Neural cell (in vitro differentiated cells): ENCODE data around the gene H1-8. TPM values are rescaled to one million over a fixed set of nuclear protein-coding genes. Genes with fewer than 3 reads are reported as not detected.

Source experiments
- H2AFZ ChIP-seq: fragments of 200-600, 300-800 bp; sonication (generic), shearing (Covaris generic); 2 replicates; pipeline ENCODE4 v1.6.0; 2014; ENCODE audit warnings: low read depth, mild to moderate bottlenecking, antibody characterized with exemption, low read length, moderate library complexity
- H3F3A ChIP-seq: fragments of 200-600 bp; shearing (Covaris generic); 2 replicates; pipeline ENCODE4 v1.6.1; 2016; ENCODE audit warnings: mild to moderate bottlenecking, moderate library complexity, mixed read lengths, antibody characterized with exemption, low read length; ENCODE audit not compliant: insufficient read depth, poor library complexity, severe bottlenecking
- H3K27ac ChIP-seq: fragments of 200-600, 300-800 bp; sonication (generic), shearing (Covaris generic); 2 replicates; pipeline ENCODE4 v1.5.1; 2014; ENCODE audit warnings: mild to moderate bottlenecking, low read length, moderate library complexity
- H3K27me3 ChIP-seq: fragments of 300-800, 200-600 bp; sonication (generic), shearing (Covaris generic); 2 replicates; pipeline ENCODE4 v1.6.0; 2014; ENCODE audit warnings: mild to moderate bottlenecking, low read depth, low read length, moderate library complexity; ENCODE audit not compliant: insufficient read depth
- H3K36me3 ChIP-seq: fragments of 300-800, 200-600 bp; sonication (generic), shearing (Covaris generic); 2 replicates; pipeline ENCODE4 v1.5.1; 2014; ENCODE audit warnings: mild to moderate bottlenecking, antibody characterized with exemption, low read length, moderate library complexity; ENCODE audit not compliant: insufficient read depth
- H3K4me2 ChIP-seq: fragments of 300-800, 200-600 bp; sonication (generic), shearing (Covaris generic); 2 replicates; pipeline ENCODE4 v1.6.0; 2014; ENCODE audit warnings: mild to moderate bottlenecking, low read length
- H3K4me3 ChIP-seq: fragments of 300-800, 200-600 bp; sonication (generic), shearing (Covaris generic); 2 replicates; pipeline ENCODE4 v1.5.1; 2014; ENCODE audit warnings: mild to moderate bottlenecking, low read length, moderate library complexity
- H3K79me2 ChIP-seq: fragments of 200-600 bp; shearing (Covaris generic); replicated peaks from 2 replicates; pipeline ENCODE4 v1.6.0; 2014; ENCODE audit warnings: mild to moderate bottlenecking, low read length, moderate library complexity; ENCODE audit not compliant: insufficient read depth
- H3K9ac ChIP-seq: fragments of 300-800, 200-600 bp; sonication (generic), shearing (Covaris generic); 2 replicates; pipeline ENCODE4 v1.6.1; 2016; ENCODE audit warnings: mild to moderate bottlenecking, low read length, mixed read lengths
- H3K9me2 ChIP-seq: fragments of 200-600 bp; shearing (Covaris generic); 2 replicates; pipeline ENCODE4 v1.6.1; 2016; ENCODE audit warnings: mild to moderate bottlenecking, low read length, mixed read lengths; ENCODE audit not compliant: insufficient read depth
- H3K9me3 ChIP-seq: fragments of 200-600, 300-800 bp; sonication (generic), shearing (Covaris generic); 2 replicates; pipeline ENCODE4 v1.6.1; 2016; ENCODE audit warnings: mild to moderate bottlenecking, mixed run types, low read length, moderate library complexity, mixed read lengths
- H4K20me1 ChIP-seq: fragments of 200-600 bp; shearing (Covaris generic); 2 replicates; pipeline ENCODE4 v1.6.1; 2016; ENCODE audit warnings: mild to moderate bottlenecking, mixed run types; ENCODE audit not compliant: insufficient read depth
- EP300 ChIP-seq: fragments of 450-650 bp; conservative IDR thresholded peaks from 2 replicates; pipeline ENCODE4 v1.6.1; 2014; ENCODE audit warnings: antibody characterized with exemption, mild to moderate bottlenecking, moderate library complexity; ENCODE audit not compliant: poor library complexity, severe bottlenecking
- EZH2 ChIP-seq: fragments of 200-600, 300-800 bp; shearing (Covaris generic), sonication (generic); IDR thresholded peaks from 2 replicates; pipeline ENCODE4 v1.6.1; 2014; ENCODE audit warnings: antibody characterized with exemption, low read length, borderline replicate concordance, mild to moderate bottlenecking; ENCODE audit not compliant: insufficient read depth, poor library complexity, severe bottlenecking
- MXI1 ChIP-seq: fragments of 450-650 bp; conservative IDR thresholded peaks from 2 replicates; pipeline ENCODE4 v1.6.1; 2014; ENCODE audit warnings: antibody characterized with exemption, mild to moderate bottlenecking; ENCODE audit not compliant: poor library complexity, severe bottlenecking
- POLR2AphosphoS5 ChIP-seq: IDR thresholded peaks from 2 replicates; pipeline ENCODE4 v1.6.1; 2012
- RAD21 ChIP-seq: fragments of 450-650 bp; conservative IDR thresholded peaks from 2 replicates; pipeline ENCODE4 v1.6.1; 2014; ENCODE audit warnings: antibody characterized with exemption, mild to moderate bottlenecking, moderate library complexity
- SMC3 ChIP-seq: fragments of 450-650 bp; conservative IDR thresholded peaks from 2 replicates; pipeline ENCODE4 v1.6.1; 2014; ENCODE audit warnings: antibody characterized with exemption, mild to moderate bottlenecking, moderate library complexity; ENCODE audit not compliant: poor library complexity
- TAF1 ChIP-seq: IDR thresholded peaks from 2 replicates; pipeline ENCODE4 v1.6.1; 2012; ENCODE audit warnings: low read depth
- polyA plus RNA-seq: library from polyadenylated mRNA; depleted of rRNA; stranded (reverse); fragments of >200 nt; gene quantifications from 2 replicates; pipeline ENCODE4 v1.2.3, GENCODE V29; 2014
- TF ChIP-seq, protein P1 (sequence below): IDR thresholded peaks from 2 replicates; pipeline ENCODE4 v1.6.1; 2012; ENCODE audit warnings: borderline replicate concordance
- TF ChIP-seq, protein P2 (sequence below): fragments of 450-650 bp; IDR thresholded peaks from 2 replicates; pipeline ENCODE4 v1.5.1; 2014; ENCODE audit warnings: antibody characterized with exemption, mild to moderate bottlenecking, moderate library complexity; ENCODE audit not compliant: poor library complexity, severe bottlenecking

H1-8 gene
- polyA plus RNA-seq, 1 donor from 2014 or later, result not detected

DNA sequence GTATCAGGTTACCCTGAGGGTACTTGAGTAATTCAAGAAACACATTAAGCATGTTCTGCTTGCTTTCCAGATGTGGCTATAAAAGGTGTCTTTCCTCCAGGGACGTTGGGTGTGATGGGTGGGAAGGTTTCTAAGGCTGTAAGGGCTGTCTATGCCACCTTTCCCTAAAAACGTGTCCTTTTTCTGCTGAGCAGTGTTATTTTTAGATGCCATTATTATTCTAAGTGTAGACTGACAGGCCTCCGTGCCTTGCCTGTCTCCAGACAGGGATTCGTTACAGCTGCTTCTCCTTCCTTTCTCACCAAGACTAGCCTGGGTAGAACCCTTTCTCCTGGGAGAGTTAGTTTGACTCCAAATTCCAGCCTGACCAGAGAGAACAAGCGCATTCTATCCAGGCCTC lies 41.3 kb upstream of the H1-8 start:
- Histone ChIP-seq H3K9me2 (no peaks in the 10 kb centered on the region), H3K9me3 (no peaks in the 10 kb centered on the region), H3K9ac (no peak overlapping the region), H2AFZ (no peak overlapping the region), H3K4me3 (no peak overlapping the region), H3K4me2 (no peak overlapping the region), H4K20me1 (no peaks in the 10 kb centered on the region), H3K27ac (no peak overlapping the region), H3K79me2 (no peaks in the 10 kb centered on the region), H3F3A (no peaks in the 10 kb centered on the region), H3K36me3 (no peaks in the 10 kb centered on the region), H3K27me3 (no peaks in the 10 kb centered on the region)
- TF ChIP-seq POLR2AphosphoS5 (no peak), SMC3 (no peak), EZH2 (no peak), TAF1 (no peak), MXI1 (no peak), RAD21 (no peak), EP300 (no peak)
- TF ChIP-seq, protein P1, sequence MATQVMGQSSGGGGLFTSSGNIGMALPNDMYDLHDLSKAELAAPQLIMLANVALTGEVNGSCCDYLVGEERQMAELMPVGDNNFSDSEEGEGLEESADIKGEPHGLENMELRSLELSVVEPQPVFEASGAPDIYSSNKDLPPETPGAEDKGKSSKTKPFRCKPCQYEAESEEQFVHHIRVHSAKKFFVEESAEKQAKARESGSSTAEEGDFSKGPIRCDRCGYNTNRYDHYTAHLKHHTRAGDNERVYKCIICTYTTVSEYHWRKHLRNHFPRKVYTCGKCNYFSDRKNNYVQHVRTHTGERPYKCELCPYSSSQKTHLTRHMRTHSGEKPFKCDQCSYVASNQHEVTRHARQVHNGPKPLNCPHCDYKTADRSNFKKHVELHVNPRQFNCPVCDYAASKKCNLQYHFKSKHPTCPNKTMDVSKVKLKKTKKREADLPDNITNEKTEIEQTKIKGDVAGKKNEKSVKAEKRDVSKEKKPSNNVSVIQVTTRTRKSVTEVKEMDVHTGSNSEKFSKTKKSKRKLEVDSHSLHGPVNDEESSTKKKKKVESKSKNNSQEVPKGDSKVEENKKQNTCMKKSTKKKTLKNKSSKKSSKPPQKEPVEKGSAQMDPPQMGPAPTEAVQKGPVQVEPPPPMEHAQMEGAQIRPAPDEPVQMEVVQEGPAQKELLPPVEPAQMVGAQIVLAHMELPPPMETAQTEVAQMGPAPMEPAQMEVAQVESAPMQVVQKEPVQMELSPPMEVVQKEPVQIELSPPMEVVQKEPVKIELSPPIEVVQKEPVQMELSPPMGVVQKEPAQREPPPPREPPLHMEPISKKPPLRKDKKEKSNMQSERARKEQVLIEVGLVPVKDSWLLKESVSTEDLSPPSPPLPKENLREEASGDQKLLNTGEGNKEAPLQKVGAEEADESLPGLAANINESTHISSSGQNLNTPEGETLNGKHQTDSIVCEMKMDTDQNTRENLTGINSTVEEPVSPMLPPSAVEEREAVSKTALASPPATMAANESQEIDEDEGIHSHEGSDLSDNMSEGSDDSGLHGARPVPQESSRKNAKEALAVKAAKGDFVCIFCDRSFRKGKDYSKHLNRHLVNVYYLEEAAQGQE, result no peak
- TF ChIP-seq, protein P2, sequence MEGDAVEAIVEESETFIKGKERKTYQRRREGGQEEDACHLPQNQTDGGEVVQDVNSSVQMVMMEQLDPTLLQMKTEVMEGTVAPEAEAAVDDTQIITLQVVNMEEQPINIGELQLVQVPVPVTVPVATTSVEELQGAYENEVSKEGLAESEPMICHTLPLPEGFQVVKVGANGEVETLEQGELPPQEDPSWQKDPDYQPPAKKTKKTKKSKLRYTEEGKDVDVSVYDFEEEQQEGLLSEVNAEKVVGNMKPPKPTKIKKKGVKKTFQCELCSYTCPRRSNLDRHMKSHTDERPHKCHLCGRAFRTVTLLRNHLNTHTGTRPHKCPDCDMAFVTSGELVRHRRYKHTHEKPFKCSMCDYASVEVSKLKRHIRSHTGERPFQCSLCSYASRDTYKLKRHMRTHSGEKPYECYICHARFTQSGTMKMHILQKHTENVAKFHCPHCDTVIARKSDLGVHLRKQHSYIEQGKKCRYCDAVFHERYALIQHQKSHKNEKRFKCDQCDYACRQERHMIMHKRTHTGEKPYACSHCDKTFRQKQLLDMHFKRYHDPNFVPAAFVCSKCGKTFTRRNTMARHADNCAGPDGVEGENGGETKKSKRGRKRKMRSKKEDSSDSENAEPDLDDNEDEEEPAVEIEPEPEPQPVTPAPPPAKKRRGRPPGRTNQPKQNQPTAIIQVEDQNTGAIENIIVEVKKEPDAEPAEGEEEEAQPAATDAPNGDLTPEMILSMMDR, result no peak

DNA sequence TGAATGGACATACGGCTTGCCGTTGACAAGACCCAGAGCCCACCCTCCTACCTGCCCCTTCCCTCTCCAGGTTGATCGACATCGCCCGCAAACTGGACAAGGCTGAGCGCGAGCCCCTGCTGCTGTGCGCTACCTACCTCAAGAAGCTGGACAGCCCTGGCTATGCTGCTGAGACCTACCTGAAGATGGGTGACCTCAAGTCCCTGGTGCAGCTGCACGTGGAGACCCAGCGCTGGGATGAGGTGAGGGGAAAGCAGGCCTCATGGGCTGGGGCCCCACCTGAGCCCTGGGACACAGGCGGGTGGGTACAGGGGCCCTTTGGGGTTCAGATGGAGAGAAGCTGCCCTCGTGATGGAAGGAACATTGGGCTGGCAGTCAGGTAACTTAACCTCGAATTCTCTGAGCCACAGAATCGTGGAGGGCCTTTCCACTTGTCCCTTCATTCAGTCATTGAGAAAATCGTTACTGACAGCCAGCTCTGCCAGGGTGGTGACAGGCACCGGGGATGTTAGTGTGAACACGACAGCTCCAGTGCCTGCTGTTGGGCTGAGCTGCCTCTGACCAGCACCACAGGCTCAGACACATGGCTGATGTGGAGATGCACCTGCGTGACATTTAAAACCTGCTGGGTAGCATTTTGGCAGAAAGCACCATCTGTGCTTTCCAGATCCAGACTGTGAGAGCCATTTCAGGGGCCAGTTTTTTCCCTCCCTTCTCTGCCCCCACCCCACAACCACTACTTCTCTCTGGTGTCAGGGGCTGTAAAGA lies 40.1 kb upstream of the H1-8 start:
- H3K27ac ChIP-seq, result no peak overlapping the region
- no peak overlapping the region for H2AFZ ChIP-seq
- TF ChIP-seq RAD21 (no peak), EZH2 (no peak), TAF1 (no peak), MXI1 (no peak), EP300 (no peak), POLR2AphosphoS5 (no peak), SMC3 (no peak)
- TF ChIP-seq, protein P2, result no peak
- TF ChIP-seq, protein P1, result no peak

More for the DNA sequence above, 40.1 kb upstream of the H1-8 start:
- Histone ChIP-seq H3K9ac (no peak overlapping the region), H3K9me3 (no peaks in the 10 kb centered on the region), H3K36me3 (no peaks in the 10 kb centered on the region), H3F3A (no peaks in the 10 kb centered on the region), H3K4me2 (no peak overlapping the region), H3K4me3 (no peak overlapping the region), H3K9me2 (no peaks in the 10 kb centered on the region), H3K27me3 (no peaks in the 10 kb centered on the region), H3K79me2 (no peaks in the 10 kb centered on the region), H4K20me1 (no peaks in the 10 kb centered on the region)
